GM12875 (cell line): Measurements from ENCODE around the gene SLC9A2.

ENCODE experiments used
- H3K4me3 ChIP-seq: one replicate; pipeline ENCODE4 v1.5.1; 2011; ENCODE audit warnings: low read depth, low read length, control low read depth
- TF ChIP-seq, protein P1 (sequence below): IDR thresholded peaks from 2 replicates; pipeline ENCODE4 v1.5.1; 2011; ENCODE audit warnings: low read depth, mild to moderate bottlenecking, control low read depth, inconsistent platforms, low read length, moderate library complexity, borderline replicate concordance; ENCODE audit not compliant: insufficient read depth

SLC9A2 gene

DNA sequence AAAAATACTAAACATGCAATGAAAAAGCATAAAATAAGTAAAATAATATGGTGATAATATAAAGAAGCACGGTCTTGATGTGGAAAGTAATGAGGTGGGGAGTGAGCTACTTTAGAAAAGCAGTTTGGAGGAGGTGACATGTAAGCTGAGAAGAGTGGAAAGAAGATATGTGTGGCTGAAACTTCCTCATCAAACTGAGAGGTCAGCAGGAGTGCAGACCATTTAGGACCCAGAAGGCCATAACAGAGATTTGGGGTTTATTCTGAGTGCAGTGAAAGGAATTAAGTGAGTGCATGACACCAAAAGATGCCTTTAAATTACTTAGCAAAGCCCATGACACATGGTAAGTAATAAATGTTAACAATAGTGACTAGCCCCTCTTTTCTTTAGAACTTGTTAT lies 118.1 kb downstream of the SLC9A2 start:
- H3K4me3 ChIP-seq: no peak overlapping the region

DNA sequence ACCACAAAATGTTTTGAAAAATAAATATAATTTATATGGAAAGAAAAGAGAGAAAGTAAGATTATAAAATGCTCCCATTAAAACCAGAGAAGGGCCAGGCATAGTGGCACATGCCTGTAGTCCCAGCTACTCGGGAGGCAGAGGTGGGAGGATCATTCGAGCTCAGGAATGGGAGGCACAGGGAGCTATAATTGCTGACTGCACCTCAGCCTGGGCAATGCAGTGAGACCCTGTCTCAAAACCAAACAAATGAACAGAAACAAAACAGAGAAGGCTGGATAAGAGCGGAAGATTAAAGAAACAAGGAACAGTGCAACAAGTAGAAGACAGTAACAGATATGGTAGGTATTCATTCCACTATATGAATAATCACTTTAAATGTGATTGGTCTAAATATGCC lies 123.9 kb downstream of the SLC9A2 start:
- TF ChIP-seq, protein P1, sequence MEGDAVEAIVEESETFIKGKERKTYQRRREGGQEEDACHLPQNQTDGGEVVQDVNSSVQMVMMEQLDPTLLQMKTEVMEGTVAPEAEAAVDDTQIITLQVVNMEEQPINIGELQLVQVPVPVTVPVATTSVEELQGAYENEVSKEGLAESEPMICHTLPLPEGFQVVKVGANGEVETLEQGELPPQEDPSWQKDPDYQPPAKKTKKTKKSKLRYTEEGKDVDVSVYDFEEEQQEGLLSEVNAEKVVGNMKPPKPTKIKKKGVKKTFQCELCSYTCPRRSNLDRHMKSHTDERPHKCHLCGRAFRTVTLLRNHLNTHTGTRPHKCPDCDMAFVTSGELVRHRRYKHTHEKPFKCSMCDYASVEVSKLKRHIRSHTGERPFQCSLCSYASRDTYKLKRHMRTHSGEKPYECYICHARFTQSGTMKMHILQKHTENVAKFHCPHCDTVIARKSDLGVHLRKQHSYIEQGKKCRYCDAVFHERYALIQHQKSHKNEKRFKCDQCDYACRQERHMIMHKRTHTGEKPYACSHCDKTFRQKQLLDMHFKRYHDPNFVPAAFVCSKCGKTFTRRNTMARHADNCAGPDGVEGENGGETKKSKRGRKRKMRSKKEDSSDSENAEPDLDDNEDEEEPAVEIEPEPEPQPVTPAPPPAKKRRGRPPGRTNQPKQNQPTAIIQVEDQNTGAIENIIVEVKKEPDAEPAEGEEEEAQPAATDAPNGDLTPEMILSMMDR: no peak
- H3K4me3 ChIP-seq: no peak overlapping the region

More for the DNA sequence above, 118.1 kb downstream of the SLC9A2 start:
- TF ChIP-seq, protein P1: no peak

DNA sequence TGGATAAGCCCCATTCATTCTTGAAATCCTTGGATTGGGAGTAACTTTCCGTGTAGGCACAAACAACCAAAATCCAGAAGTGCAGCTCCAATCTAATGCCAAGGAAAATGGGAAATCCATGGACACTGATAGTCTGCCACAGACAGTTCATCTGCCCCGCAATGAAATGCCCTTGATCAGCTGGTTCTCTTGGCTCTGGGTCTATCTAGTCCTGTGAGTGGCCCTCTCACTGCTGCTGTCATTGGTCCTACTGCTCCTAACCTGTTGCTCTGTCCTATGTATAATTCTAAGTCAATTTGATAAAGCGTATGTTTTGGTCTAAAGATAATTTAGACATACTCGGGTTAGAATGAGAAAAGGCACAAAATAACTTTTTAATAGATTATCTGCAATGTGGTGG lies 128.8 kb downstream of the SLC9A2 start:
- H3K4me3 ChIP-seq: no peak overlapping the region
- TF ChIP-seq, protein P1: no peak

DNA sequence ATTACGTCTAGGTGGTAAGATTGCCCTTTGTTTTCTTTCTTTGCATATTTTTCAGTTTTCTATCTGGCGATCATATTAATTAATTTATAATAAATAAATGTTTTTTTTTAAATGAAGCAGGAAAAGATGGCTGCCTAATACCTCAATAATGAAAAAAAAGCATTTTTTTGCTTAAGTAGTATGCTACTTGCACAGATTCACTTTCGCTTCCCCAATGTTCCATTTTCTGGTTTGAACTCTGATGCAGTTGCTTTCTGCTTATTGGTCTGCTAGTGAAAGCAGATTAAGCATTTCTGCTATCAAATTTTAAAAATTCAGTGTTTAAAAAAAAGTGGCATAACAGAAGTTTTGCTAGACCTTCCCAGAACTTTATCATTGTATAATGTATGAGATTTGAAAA lies 130.6 kb downstream of the SLC9A2 start:
- no peak overlapping the region for H3K4me3 ChIP-seq
- TF ChIP-seq, protein P1: no peak

DNA sequence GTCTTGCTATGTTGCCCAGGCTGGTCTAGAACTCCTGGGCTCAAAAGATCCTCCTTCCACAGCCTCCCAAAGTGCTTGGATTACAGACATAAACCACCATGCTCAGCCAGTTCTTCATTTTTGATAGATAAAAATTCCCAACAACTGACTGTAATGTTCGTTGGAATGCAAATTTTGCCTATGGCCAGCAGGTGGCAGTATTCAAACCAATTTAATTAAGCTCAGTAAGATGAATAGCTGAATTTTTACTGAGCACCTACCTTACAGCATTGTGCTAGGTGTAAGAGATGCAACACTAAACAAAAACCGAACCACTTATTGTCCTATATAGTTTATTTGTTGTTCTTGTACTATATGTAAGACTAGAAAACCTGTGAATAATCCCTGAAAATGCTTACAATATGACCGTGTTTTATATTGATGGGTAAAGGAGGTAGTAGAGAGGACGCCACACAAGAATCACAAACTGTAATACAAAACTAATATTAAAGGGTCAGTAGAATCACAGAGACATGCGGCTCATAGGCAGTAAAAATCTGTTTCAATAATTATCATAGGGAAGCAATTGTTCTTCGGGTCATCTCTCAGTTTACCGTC lies 134.3 kb downstream of the SLC9A2 start:
- no peak overlapping the region for H3K4me3 ChIP-seq
- TF ChIP-seq, protein P1: peak; percentile 64; the same call in 1 of the 2 replicates

DNA sequence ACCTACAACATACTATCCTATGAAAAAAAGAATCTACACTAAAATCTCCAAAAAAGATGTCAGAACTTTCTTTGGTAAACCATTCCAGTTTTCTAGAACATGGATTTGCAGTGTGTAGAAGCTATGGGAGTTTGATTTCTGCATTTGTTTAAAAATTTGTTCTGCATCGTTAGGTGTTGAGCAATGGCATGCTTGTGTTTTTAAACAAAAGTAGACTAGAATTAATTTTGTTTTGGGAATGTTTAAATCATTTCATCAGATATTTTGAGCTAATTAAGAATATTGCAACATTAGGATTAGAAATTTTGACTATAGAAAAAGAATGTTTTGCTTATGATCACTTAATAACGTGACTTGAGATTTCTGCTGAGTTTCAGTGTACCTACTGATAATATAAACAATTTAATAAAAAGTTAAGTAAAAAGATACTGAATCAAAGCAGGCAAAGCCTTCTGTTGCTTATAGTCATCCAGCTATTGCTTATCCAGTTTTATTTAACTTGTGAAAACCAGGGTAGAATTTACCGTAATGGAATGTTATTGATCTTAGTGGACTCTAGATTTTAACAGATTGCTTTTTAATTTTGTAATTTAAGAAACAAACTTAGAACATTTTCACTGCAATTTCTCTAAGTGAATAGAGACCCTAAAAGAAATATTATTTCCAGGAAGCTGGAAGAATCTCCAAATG lies 135.2 kb downstream of the SLC9A2 start:
- TF ChIP-seq, protein P1: no peak
- H3K4me3 ChIP-seq: no peak overlapping the region

DNA sequence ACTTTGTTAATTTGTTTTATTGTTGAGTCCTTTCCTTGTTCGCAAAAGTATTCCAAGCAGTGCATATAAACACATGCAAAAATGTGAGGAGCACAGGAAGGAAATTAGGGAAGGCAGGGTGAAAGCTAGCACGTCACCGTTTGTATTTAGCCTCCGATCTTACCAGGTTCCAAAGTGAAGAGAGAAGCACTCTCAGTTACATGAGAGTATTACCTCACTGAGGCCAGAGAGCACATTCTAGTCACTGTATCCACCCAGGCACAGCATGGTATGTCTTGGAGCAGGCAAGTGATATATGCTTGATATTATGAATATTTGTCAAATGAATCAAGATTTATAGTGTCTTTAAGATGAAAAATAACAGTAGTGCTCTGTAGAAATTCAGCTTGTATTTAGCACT lies 135.9 kb downstream of the SLC9A2 start:
- H3K4me3 ChIP-seq: no peak overlapping the region
- TF ChIP-seq, protein P1: no peak
